HepG2 (cell line): Measurements from ENCODE around the gene GALR2. TPM values are rescaled to one million over a fixed set of nuclear protein-coding genes. Genes with fewer than 3 reads are reported as not detected.

Experiments
- CCDC6 ChIP-seq: sonication (generic); formaldehyde crosslinking; IDR thresholded peaks from 2 replicates; pipeline ENCODE4 v1.8.1; 2022; ENCODE audit warnings: mild to moderate bottlenecking, missing genetic modification reagents, moderate library complexity
- FOXA1 ChIP-seq, 2 experiments: fragments of 450-650 bp in 1 of 2; sonication (generic) in 1 of 2; formaldehyde crosslinking in 1 of 2; IDR thresholded peaks; 2 replicates each; pipeline versions ENCODE4 v1.4.0 to v1.6.1; 2016 to 2020; ENCODE audit warnings: missing genetic modification reagents in 1 of 2
- FOXA3 ChIP-seq: IDR thresholded peaks from 2 replicates; pipeline ENCODE4 v1.6.1; 2016; ENCODE audit warnings: missing genetic modification reagents, missing compliant biosample characterization
- GFI1 ChIP-seq: sonication (generic); formaldehyde crosslinking; IDR thresholded peaks from 2 replicates; pipeline ENCODE4 v1.5.0; 2020; ENCODE audit warnings: missing genetic modification reagents, mild to moderate bottlenecking, borderline replicate concordance
- HOXA5 ChIP-seq: sonication (generic); formaldehyde crosslinking; IDR thresholded peaks from 2 replicates; pipeline ENCODE4 v1.4.0; 2020; ENCODE audit warnings: missing genetic modification reagents
- ISL2 ChIP-seq: sonication (generic); formaldehyde crosslinking; IDR thresholded peaks from 2 replicates; pipeline ENCODE4 v1.5.0; 2020; ENCODE audit warnings: missing genetic modification reagents
- PRDM4 ChIP-seq: sonication (generic); formaldehyde crosslinking; IDR thresholded peaks from 2 replicates; pipeline ENCODE4 v1.9.0; 2021; ENCODE audit warnings: missing genetic modification reagents, borderline replicate concordance
- SP5 ChIP-seq: IDR thresholded peaks from 2 replicates; pipeline ENCODE4 v1.6.1; 2016; ENCODE audit warnings: low read depth, borderline replicate concordance
- TCF7 ChIP-seq: sonication (generic); IDR thresholded peaks from 2 replicates; pipeline ENCODE4 v1.6.1; 2016; ENCODE audit warnings: antibody characterized with exemption, low read depth
- ZBTB46 ChIP-seq: sonication (generic); formaldehyde crosslinking; IDR thresholded peaks from 2 replicates; pipeline ENCODE4 v1.4.0; 2020; ENCODE audit warnings: mild to moderate bottlenecking, missing genetic modification reagents, borderline replicate concordance
- ZMYM2 ChIP-seq: sonication (generic); formaldehyde crosslinking; IDR thresholded peaks from 2 replicates; pipeline ENCODE4 v1.8.0; 2022; ENCODE audit warnings: mild to moderate bottlenecking, missing genetic modification reagents
- ZNF329 ChIP-seq: sonication (generic); formaldehyde crosslinking; IDR thresholded peaks from 2 replicates; pipeline ENCODE4 v1.9.0; 2021; ENCODE audit warnings: low read depth, mild to moderate bottlenecking, missing genetic modification reagents
- ZNF773 ChIP-seq: sonication (generic); formaldehyde crosslinking; IDR thresholded peaks from 2 replicates; pipeline ENCODE4 v1.4.0; 2020; ENCODE audit warnings: missing genetic modification reagents, borderline replicate concordance
- ZXDC ChIP-seq: sonication (generic); formaldehyde crosslinking; IDR thresholded peaks from 2 replicates; pipeline ENCODE4 v1.5.0; 2020; ENCODE audit warnings: mild to moderate bottlenecking, missing genetic modification reagents
- polyA plus RNA-seq, 8 experiments: library from polyadenylated mRNA; depleted of rRNA in 3 of 8; stranded (reverse) in 7 of 8; unstranded in 1 of 8; fragments of >200 nt; fragmentation: Illumina TruSeq in 4 of 8; extraction: Trizol in 4 of 8; gene quantifications; 2 replicates each; pipeline versions ENCODE4 v1.2.1 to v1.2.3, GENCODE V29; 2011 to 2016; ENCODE audit warnings: low read depth in 4 of 8, missing spikeins in 1 of 8, mixed read lengths in 1 of 8; ENCODE audit not compliant: insufficient read depth in 1 of 8
- total RNA-seq, 5 experiments: library from RNA; depleted of rRNA; stranded (reverse); fragments of >200 nt; fragmentation: Illumina TruSeq; extraction: Trizol; gene quantifications; 2 replicates each; pipeline ENCODE4 v1.2.3, GENCODE V29; 2016; ENCODE audit warnings: low read depth in 1 of 5

Gene GALR2
- total and polyA plus RNA-seq, 2 of the 13 experiments (the other 11 are each of a cell fraction or from before 2014, with no cell fraction given): 0.48 to 0.58 TPM

DNA sequence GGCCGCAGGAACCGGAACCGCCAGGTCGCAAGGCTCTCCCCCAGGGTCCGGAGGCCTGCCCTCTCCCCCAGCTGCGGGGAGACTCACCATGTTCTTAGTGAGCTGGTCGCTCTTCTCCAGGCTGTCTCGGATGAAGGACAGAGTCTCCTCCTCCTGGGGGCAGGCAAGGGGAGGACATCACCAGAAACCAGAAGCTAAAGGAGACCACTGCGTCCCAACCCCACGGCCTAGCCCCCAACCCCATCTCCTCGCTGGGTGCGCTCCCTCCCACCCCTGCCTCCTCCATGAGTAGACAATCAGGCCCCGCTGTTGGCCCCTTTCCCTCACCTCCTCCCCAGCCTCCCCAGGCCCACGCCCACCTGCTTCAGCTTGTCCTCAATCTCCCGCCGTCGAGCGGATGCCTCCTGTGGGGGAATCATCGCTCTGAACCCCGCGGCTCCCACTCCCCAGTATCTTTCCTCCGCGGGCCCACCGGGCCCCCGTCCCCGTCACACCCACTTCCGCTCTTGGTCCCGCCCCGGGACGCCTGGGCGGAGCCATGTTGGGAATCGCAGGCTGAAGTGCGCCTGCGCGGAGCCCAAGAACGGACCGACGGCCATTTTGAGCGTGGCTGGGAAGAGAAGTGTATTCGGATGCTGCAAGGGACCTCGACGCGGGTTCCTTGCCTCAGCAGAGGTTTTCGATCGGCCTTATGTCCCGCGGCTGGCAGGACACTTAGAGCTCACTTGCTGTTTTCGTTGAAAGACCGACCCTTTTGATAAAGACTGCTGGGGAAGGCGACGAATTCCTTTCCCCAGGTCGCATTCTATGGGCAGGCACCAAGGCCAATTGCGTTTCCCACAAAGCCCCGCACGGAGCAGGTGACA, 28.9 kb downstream of the GALR2 start, which contains the start of gene EXOC7 (continued):
- TF ChIP-seq ZXDC (CRISPR knock-in tag) (no peak), FOXA1 (IDR thresholded peaks at IDR 0.05) (no peak), FOXA1 (CRISPR knock-in tag; IDR thresholded peaks at IDR 0.05) (no peak; the same call in 1 of the 2 replicates), FOXA3 (CRISPR knock-in tag) (peak; percentile 13), SP5 (peak; percentile 86), PRDM4 (CRISPR knock-in tag) (no peak), ZBTB46 (no peak), TCF7 (no peak), ZMYM2 (CRISPR knock-in tag) (no peak), GFI1 (CRISPR knock-in tag) (peak; percentile 76; the same call in 1 of the 2 replicates), ISL2 (no peak; the same call in 1 of the 2 replicates), ZNF329 (0 out of 2 replicates have a peak, but pooled peaks have one; percentile 69), HOXA5 (CRISPR knock-in tag) (no peak; the same call in 1 of the 2 replicates), CCDC6 (CRISPR knock-in tag) (no peak; the same call in none of the 2 replicates), ZNF773 (CRISPR knock-in tag) (peak; percentile 16; the same call in 1 of the 2 replicates)
